RWPE1 (cell line): ENCODE results near the gene MT1E.

Source experiments
- CTCF ChIA-PET: fragments of 350-600 bp; sonication (Branson Sonifier 250); formaldehyde crosslinking; extraction: SDS; loops from one replicate; lab custom pipeline; 2021; lab: Yijun Ruan, JAX
- POLR2A ChIA-PET: fragments of 400-600 bp; formaldehyde crosslinking; extraction: SDS; loops from one replicate; lab custom pipeline; 2020; ENCODE audit warnings: antibody characterized with exemption; ENCODE audit not compliant: low non-redundant PET; lab: Yijun Ruan, JAX
- DNase-seq: peaks from one replicate; pipeline ENCODE4 v3.0.0; 2012; ENCODE audit warnings: low spot score
- H3K27ac ChIP-seq: fragments of 450-650 bp; 2 replicates; pipeline ENCODE4 v1.5.1; 2017
- CTCF ChIP-seq: fragments of 450-650 bp; conservative IDR thresholded peaks from 2 replicates; pipeline ENCODE4 v1.5.1; 2017; ENCODE audit warnings: low read depth, mild to moderate bottlenecking

The MT1E gene

GRCh38 chr16:56594292-56594619 is 31.3 kb upstream of the MT1E start:
- no peak overlapping the region for H3K27ac ChIP-seq
- TF ChIP-seq CTCF, result no peak
- POLR2A ChIA-PET, result no interaction called here
- no peak for DNase-seq
- CTCF ChIA-PET, result no interaction called here

GRCh38 chr16:56600398-56600999 is 25.1 kb upstream of the MT1E start:
- TF ChIP-seq CTCF, result peak; percentile 82
- ChIA-PET CTCF (interaction anchor here (0.6 to 1.2 kb wide), 17 partner anchors 9 to 1391 kb away, joined by 3 to 14 read pairs (median 3); partner anchors contain the start of gene MT1E), POLR2A (no interaction called here)
- peak; percentile 62 for DNase-seq
- no peak overlapping the region for H3K27ac ChIP-seq

- no peak for TF ChIP-seq CTCF
- peak overlapping the region; percentile 22; the same call in 1 of the 2 replicates for H3K27ac ChIP-seq
- ChIA-PET POLR2A (no interaction called here), CTCF (interaction anchor here (0.6 to 1.2 kb wide), 7 partner anchors 24 to 1096 kb away, joined by 3 to 5 read pairs (median 4); no protein-coding TSS in a partner anchor)
- no peak for DNase-seq
Measured at GRCh38 chr16:56601325-56601724, 24.3 kb upstream of the MT1E start.

GRCh38 chr16:56603589-56603988 is 22.0 kb upstream of the MT1E start:
- DNase-seq, result no peak
- no peak; the same call in 1 of the 2 replicates for TF ChIP-seq CTCF
- peak overlapping the region; percentile 55 for H3K27ac ChIP-seq
- POLR2A ChIA-PET, result interaction anchor here (0.7 kb wide), 1 partner anchor 80 kb away, joined by 3 read pairs; no protein-coding TSS in a partner anchor
- CTCF ChIA-PET, result interaction anchor here (0.6 to 1.4 kb wide), 7 partner anchors 71 to 100 kb away, joined by 3 to 9 read pairs (median 4); no protein-coding TSS in a partner anchor

- TF ChIP-seq CTCF, result no peak
- CTCF ChIA-PET, result interaction anchor here (0.8 to 1.8 kb wide), 2 partner anchors 97 kb away, joined by 3 to 5 read pairs; no protein-coding TSS in a partner anchor
- POLR2A ChIA-PET, result no interaction called here
- DNase-seq, result no peak
- peak overlapping the region; percentile 100 for H3K27ac ChIP-seq
Measured at GRCh38 chr16:56604966-56605365, 20.6 kb upstream of the MT1E start.

- DNase-seq, result no peak
- peak overlapping the region; percentile 100 for H3K27ac ChIP-seq
- no peak for TF ChIP-seq CTCF
- ChIA-PET POLR2A (interaction anchor here (1.0 kb wide), 1 partner anchor 18 kb away, joined by 3 read pairs; no protein-coding TSS in a partner anchor), CTCF (interaction anchor here (0.5 to 2.3 kb wide), 4 partner anchors 28 to 1227 kb away, joined by 3 to 8 read pairs (median 4); no protein-coding TSS in a partner anchor)
Measured at GRCh38 chr16:56605475-56605874, 20.1 kb upstream of the MT1E start.
